Fibroblast of gingiva (primary cell): Measurements from ENCODE around the gene CAMTA1.

Experiments
- DNase-seq: peaks from one replicate; pipeline ENCODE4 v3.0.0-alpha.2; 2011; ENCODE audit warnings: low read depth

CAMTA1 gene

GRCh38 chr1:7040969-7041695 lies 255.9 kb downstream of the CAMTA1 start:
- DNase-seq, result no peak

- DNase-seq, result no peak
Measured at GRCh38 chr1:7042322-7043190, 257.3 kb downstream of the CAMTA1 start.

- no peak for DNase-seq
Measured at GRCh38 chr1:7043191-7043549, 257.9 kb downstream of the CAMTA1 start.

GRCh38 chr1:7043719-7044535 lies 258.7 kb downstream of the CAMTA1 start:
- DNase-seq, result no peak

GRCh38 chr1:7045897-7046296 lies 260.6 kb downstream of the CAMTA1 start:
- DNase-seq, result no peak

GRCh38 chr1:7046314-7046713 lies 261.1 kb downstream of the CAMTA1 start:
- peak; percentile 20 for DNase-seq

- no peak for DNase-seq
Measured at GRCh38 chr1:7046891-7047290, 261.6 kb downstream of the CAMTA1 start.

GRCh38 chr1:7047866-7048265 lies 262.6 kb downstream of the CAMTA1 start:
- no peak for DNase-seq

GRCh38 chr1:7048395-7048794 lies 263.1 kb downstream of the CAMTA1 start:
- DNase-seq, result no peak

- DNase-seq, result no peak
Measured at GRCh38 chr1:7049913-7050625, 264.8 kb downstream of the CAMTA1 start.

- no peak for DNase-seq
Measured at GRCh38 chr1:7050751-7051665, 265.8 kb downstream of the CAMTA1 start.

GRCh38 chr1:7052701-7053100 lies 267.4 kb downstream of the CAMTA1 start:
- DNase-seq, result no peak

- DNase-seq, result no peak
Measured at GRCh38 chr1:7060745-7061144, 275.5 kb downstream of the CAMTA1 start.

GRCh38 chr1:7062346-7063061 lies 277.2 kb downstream of the CAMTA1 start:
- no peak for DNase-seq

GRCh38 chr1:7063981-7064380 lies 278.7 kb downstream of the CAMTA1 start:
- DNase-seq, result no peak

- no peak for DNase-seq
Measured at GRCh38 chr1:7068552-7068951, 283.3 kb downstream of the CAMTA1 start.

GRCh38 chr1:7069931-7070330 lies 284.7 kb downstream of the CAMTA1 start:
- DNase-seq, result no peak

- DNase-seq, result peak; percentile 58
Measured at GRCh38 chr1:7070389-7071029, 285.3 kb downstream of the CAMTA1 start.

- no peak for DNase-seq
Measured at GRCh38 chr1:7076117-7076516, 290.9 kb downstream of the CAMTA1 start.

- DNase-seq, result no peak
Measured at GRCh38 chr1:7076572-7076971, 291.3 kb downstream of the CAMTA1 start.
